AG09319 (cell line): ENCODE data around the gene USP37.

Experiments
- DNase-seq: peaks from one replicate; pipeline ENCODE4 v3.0.0-alpha.2; 2010; ENCODE audit warnings: low read depth; ENCODE audit errors: extremely low read depth
- CTCF ChIP-seq: IDR thresholded peaks from 2 replicates; pipeline ENCODE4 v1.5.1; 2011; ENCODE audit warnings: low read depth, mild to moderate bottlenecking, inconsistent platforms, low read length, moderate library complexity

Gene USP37

GRCh38 chr2:218423584-218423983 lies 144.6 kb downstream of the USP37 start:
- no peak for TF ChIP-seq CTCF
- DNase-seq: no peak

GRCh38 chr2:218422403-218423086 lies 145.6 kb downstream of the USP37 start:
- no peak for TF ChIP-seq CTCF
- no peak for DNase-seq

- DNase-seq: no peak
- no peak for TF ChIP-seq CTCF
These were observed 147.1 kb downstream of the USP37 start for GRCh38 chr2:218421027-218421426.

- no peak for DNase-seq
- TF ChIP-seq CTCF: no peak
These were observed 148.4 kb downstream of the USP37 start for GRCh38 chr2:218419630-218420216.

- no peak for TF ChIP-seq CTCF
- DNase-seq: no peak
These were observed 149.3 kb downstream of the USP37 start, which contains the start of gene VIL1 for GRCh38 chr2:218418717-218419458. VIL1 (plus strand) TSS chr2:218419123; CDS start chr2:218423779, 4,656 bp downstream.

- DNase-seq: no peak
- no peak for TF ChIP-seq CTCF
These were observed 149.8 kb downstream of the USP37 start for GRCh38 chr2:218418321-218418716.

- TF ChIP-seq CTCF: no peak
- no peak for DNase-seq
These were observed 160.4 kb downstream of the USP37 start for GRCh38 chr2:218407717-218408116.
